K562 (cell line): ENCODE data around the gene ANKRD13A. TPM values are rescaled to one million over a fixed set of nuclear protein-coding genes. Genes with fewer than 3 reads are reported as not detected.

Source experiments
- ATAC-seq: fragments of 200-7000 bp; cut with Tn5 transposase; 3 replicates; pipeline ENCODE4 v1.9.1; 2020; ENCODE audit warnings: moderate library complexity
- BruUV-seq: library from RNA; stranded (reverse); fragments of 400-500 nt; replicated peaks from 2 replicates; lab custom pipeline; 2021; lab: Mats Ljungman, UMichigan
- CTCF ChIA-PET: fragments of 300-600 bp; formaldehyde crosslinking; extraction: SDS; loops from one replicate; lab custom pipeline; 2021; ENCODE audit warnings: low intra/inter-chr PET ratio; lab: Yijun Ruan, JAX
- POLR2A ChIA-PET: fragments of 300-600, 350-650 bp; sonication (Branson Sonifier 250); formaldehyde crosslinking; extraction: SDS; loops from one replicate; lab custom pipeline; 2021; ENCODE audit warnings: antibody characterized with exemption, inconsistent platforms; lab: Yijun Ruan, JAX
- DNase-seq, 4 experiments: peaks; one replicate each; pipeline versions ENCODE4 v3.0.0 to v3.0.0-alpha.2; 2011 to 2018; ENCODE audit warnings: low spot score in 3 of 4, mixed read lengths in 3 of 4; ENCODE audit errors: extremely low read depth in 1 of 4
- FAIRE-seq: peaks from 2 replicates; lab custom pipeline; 2011; peaks lifted over from hg19 to GRCh38; lab: Jason Lieb, UNC
- H2AFZ ChIP-seq: 2 replicates; pipeline ENCODE4 v1.6.0; 2011; ENCODE audit warnings: low read depth, low read length, control low read depth, inconsistent platforms
- H3K27ac ChIP-seq: fragments of 200-600 bp; 3 replicates; pipeline ENCODE4 v1.8.0; 2011; ENCODE audit warnings: low read depth, mild to moderate bottlenecking, control low read depth, inconsistent platforms, low read length, moderate library complexity, mixed read lengths; ENCODE audit errors: extremely low read depth
- H3K27me3 ChIP-seq, 2 experiments: fragments of 300-600 bp in 1 of 2; 2 replicates in 1 of 2; 3 replicates in 1 of 2; pipeline versions ENCODE4 v1.6.0 to v1.8.0; 2011; ENCODE audit warnings: inconsistent platforms in 2 of 2, low read length in 2 of 2, mild to moderate bottlenecking in 1 of 2, mixed read lengths in 1 of 2, moderate library complexity in 1 of 2; ENCODE audit not compliant: control insufficient read depth in 2 of 2, insufficient read depth in 2 of 2
- H3K36me3 ChIP-seq: fragments of 300-600 bp; 3 replicates; pipeline ENCODE4 v1.8.0; 2011; ENCODE audit warnings: mild to moderate bottlenecking, low read length, inconsistent platforms; ENCODE audit not compliant: control insufficient read depth, insufficient read depth
- H3K4me1 ChIP-seq, 2 experiments: fragments of 200-600 bp in 1 of 2; replicated peaks in 1 of 2; 2 replicates in 1 of 2; 3 replicates in 1 of 2; pipeline versions ENCODE4 v1.5.1 to v1.8.0; 2011; ENCODE audit warnings: inconsistent platforms in 2 of 2, low read length in 2 of 2, mild to moderate bottlenecking in 1 of 2, mixed read lengths in 1 of 2, moderate library complexity in 1 of 2; ENCODE audit not compliant: control insufficient read depth in 2 of 2, insufficient read depth in 2 of 2
- H3K4me2 ChIP-seq: 2 replicates; pipeline ENCODE4 v1.6.1; 2011; ENCODE audit warnings: low read length, control low read depth, inconsistent platforms, mixed read lengths; ENCODE audit not compliant: insufficient read depth
- H3K4me3 ChIP-seq: fragments of 200-600 bp; sonication (generic), shearing (Covaris generic); 2 replicates; pipeline ENCODE4 v1.5.1; 2016; ENCODE audit warnings: control low read depth, inconsistent platforms
- H3K79me2 ChIP-seq: fragments of 200-600 bp; 3 replicates; pipeline ENCODE4 v1.8.0; 2011; ENCODE audit warnings: low read length, inconsistent platforms; ENCODE audit not compliant: control insufficient read depth, insufficient read depth
- H3K9ac ChIP-seq, 2 experiments: 2 replicates each; pipeline versions ENCODE4 v1.6.0 to v1.6.1; 2011; ENCODE audit warnings: low read depth in 2 of 2, low read length in 2 of 2, control low read depth in 1 of 2, inconsistent platforms in 1 of 2, mild to moderate bottlenecking in 1 of 2, mixed read lengths in 1 of 2; ENCODE audit not compliant: insufficient read depth in 1 of 2
- H3K9me1 ChIP-seq: one replicate; pipeline ENCODE4 v1.6.0; 2011; ENCODE audit warnings: inconsistent platforms, mild to moderate bottlenecking, low read length, moderate library complexity; ENCODE audit not compliant: control insufficient read depth, insufficient read depth
- H3K9me3 ChIP-seq: replicated peaks from 2 replicates; pipeline ENCODE4 v1.5.1; 2011; ENCODE audit warnings: low read depth, low read length, inconsistent platforms; ENCODE audit not compliant: control insufficient read depth, insufficient read depth
- H4K20me1 ChIP-seq: replicated peaks from 2 replicates; pipeline ENCODE4 v1.6.1; 2011; ENCODE audit warnings: low read length, inconsistent platforms, mixed read lengths; ENCODE audit not compliant: control insufficient read depth, insufficient read depth
- ATF1 ChIP-seq, 2 experiments: fragments of 450-650 bp in 1 of 2; IDR thresholded peaks; 2 replicates each; pipeline ENCODE4 v1.6.1; 2016; ENCODE audit warnings: missing compliant biosample characterization in 1 of 2, missing genetic modification characterization in 1 of 2
- CBFA2T3 ChIP-seq: fragments of 450-650 bp; IDR thresholded peaks from 2 replicates; pipeline ENCODE4 v1.6.1; 2017
- CEBPB ChIP-seq: fragments of 450-650 bp; IDR thresholded peaks from 2 replicates; pipeline ENCODE4 v1.6.1; 2016; ENCODE audit warnings: missing genetic modification characterization, missing compliant biosample characterization
- FOS ChIP-seq: IDR thresholded peaks from 3 replicates; pipeline ENCODE4 v1.6.1; 2011; ENCODE audit not compliant: insufficient read length; ENCODE audit errors: extremely low read depth
- FOXP1 ChIP-seq: sonication (generic); formaldehyde crosslinking; IDR thresholded peaks from 2 replicates; pipeline ENCODE4 v1.8.0; 2022; ENCODE audit warnings: mild to moderate bottlenecking, missing genetic modification reagents
- GABPA ChIP-seq: fragments of 200-800 bp; sonication (Bioruptor generic); conservative IDR thresholded peaks from 2 replicates; pipeline ENCODE4 v1.6.1; 2016; ENCODE audit warnings: low read depth, missing genetic modification characterization, missing compliant biosample characterization
- GTF2F1 ChIP-seq: IDR thresholded peaks from 2 replicates; pipeline ENCODE4 v1.6.1; 2011; ENCODE audit warnings: low read depth, low read length, improper control_type of control experiment
- HDAC1 ChIP-seq, 2 experiments: fragments of 450-650 bp; IDR thresholded peaks; 2 replicates each; pipeline ENCODE4 v1.6.1; 2016 to 2017; ENCODE audit warnings: inconsistent platforms in 1 of 2, mild to moderate bottlenecking in 1 of 2, moderate library complexity in 1 of 2
- HDAC3 ChIP-seq: fragments of 450-650 bp; IDR thresholded peaks from 2 replicates; pipeline ENCODE4 v1.6.1; 2018; ENCODE audit warnings: borderline replicate concordance, mild to moderate bottlenecking, moderate library complexity; ENCODE audit not compliant: partially characterized antibody
- HDGF ChIP-seq: fragments of 450-650 bp; IDR thresholded peaks from 2 replicates; pipeline ENCODE4 v1.6.1; 2016
- MEF2D ChIP-seq: conservative IDR thresholded peaks from 2 replicates; pipeline ENCODE4 v1.6.1; 2016; ENCODE audit warnings: low read depth, missing genetic modification characterization, missing compliant biosample characterization
- PHB ChIP-seq: fragments of 250-450 bp; sonication (Bioruptor Pico); IDR thresholded peaks from 2 replicates; pipeline ENCODE4 v1.5.0; 2021
- STAT5A ChIP-seq: IDR thresholded peaks from 2 replicates; pipeline ENCODE4 v1.6.1; 2012; ENCODE audit warnings: low read length, inconsistent platforms, borderline replicate concordance
- ZNF354B ChIP-seq: fragments of 250-450 bp; sonication (Bioruptor Pico); IDR thresholded peaks from 2 replicates; pipeline ENCODE4 v1.4.0; 2020
- ZNF445 ChIP-seq: fragments of 250-450 bp; sonication (Bioruptor Pico); IDR thresholded peaks from 2 replicates; pipeline ENCODE4 v1.4.0; 2020; ENCODE audit warnings: low read depth, mild to moderate bottlenecking, moderate library complexity
- WGBS: fragments of 100-300 bp; shearing (Covaris generic); methylation state at CpG from one replicate; pipeline ENCODE4 v1.1.6; 2016; ENCODE audit warnings: low coverage, mixed read lengths; ENCODE audit not compliant: insufficient coverage; ENCODE audit errors: missing lambda C conversion rate; 5-methylcytosine and 5-hydroxymethylcytosine counted together
- in situ Hi-C: fragments of 300-500 bp; cut with MboI; formaldehyde crosslinking; loops from 4 replicates; pipeline ENCODE4 v1.15.0; 2018; ENCODE audit warnings: inconsistent platforms, mixed read lengths
- intact Hi-C: fragments of 100-400 bp; cut with micrococcal nuclease; formaldehyde crosslinking; loops from 2 replicates; pipeline ENCODE4 v1.14.2; 2022
- polyA plus RNA-seq, 8 experiments: library from polyadenylated mRNA; depleted of rRNA in 4 of 8; stranded (reverse) in 5 of 8; unstranded in 3 of 8; fragments of >200 nt; fragmentation: Nextera tagmentation in 2 of 8; fragmentation: Illumina TruSeq in 1 of 8; extraction: Ambion mirVana in 2 of 8; extraction: Trizol in 1 of 8; gene quantifications; 2 replicates each; pipeline versions ENCODE4 v1.2.1 to v1.2.3, GENCODE V29; 2011 to 2014; ENCODE audit warnings: inconsistent platforms in 1 of 8, missing spikeins in 1 of 8
- total RNA-seq, 7 experiments: library from RNA; depleted of rRNA in 6 of 7; stranded (reverse); fragments of >200 nt in 6 of 7; fragmentation: Illumina TruSeq in 2 of 7; extraction: Trizol in 2 of 7; gene quantifications; 2 replicates each; pipeline versions ENCODE4 v1.2.1 to v1.2.3, GENCODE V29; 2011 to 2021; ENCODE audit warnings: low replicate concordance in 1 of 7
- TF ChIP-seq, protein P1 (sequence below): sonication (generic); IDR thresholded peaks from 2 replicates; pipeline ENCODE4 v1.6.1; 2016
- TF ChIP-seq, protein P2 (sequence below): fragments of 450-650 bp; formaldehyde crosslinking; IDR thresholded peaks from 2 replicates; pipeline ENCODE4 v1.4.0; 2022; ENCODE audit warnings: mild to moderate bottlenecking, moderate library complexity
- TF ChIP-seq, protein P3 (sequence below): fragments of 450-650 bp; formaldehyde crosslinking; IDR thresholded peaks from 2 replicates; pipeline ENCODE4 v1.4.0; 2020; ENCODE audit warnings: mild to moderate bottlenecking, moderate library complexity
- TF ChIP-seq, protein P4 (sequence below): fragments of 450-650 bp; IDR thresholded peaks from 2 replicates; pipeline ENCODE4 v1.6.1; 2016; ENCODE audit warnings: missing biosample characterization, missing genetic modification characterization

The ANKRD13A gene
- total and polyA plus RNA-seq, 9 of the 15 experiments (the other 6 are each of a cell fraction or from before 2014, with no cell fraction given): 5.0 to 55.0 (median 41.5) TPM

DNA sequence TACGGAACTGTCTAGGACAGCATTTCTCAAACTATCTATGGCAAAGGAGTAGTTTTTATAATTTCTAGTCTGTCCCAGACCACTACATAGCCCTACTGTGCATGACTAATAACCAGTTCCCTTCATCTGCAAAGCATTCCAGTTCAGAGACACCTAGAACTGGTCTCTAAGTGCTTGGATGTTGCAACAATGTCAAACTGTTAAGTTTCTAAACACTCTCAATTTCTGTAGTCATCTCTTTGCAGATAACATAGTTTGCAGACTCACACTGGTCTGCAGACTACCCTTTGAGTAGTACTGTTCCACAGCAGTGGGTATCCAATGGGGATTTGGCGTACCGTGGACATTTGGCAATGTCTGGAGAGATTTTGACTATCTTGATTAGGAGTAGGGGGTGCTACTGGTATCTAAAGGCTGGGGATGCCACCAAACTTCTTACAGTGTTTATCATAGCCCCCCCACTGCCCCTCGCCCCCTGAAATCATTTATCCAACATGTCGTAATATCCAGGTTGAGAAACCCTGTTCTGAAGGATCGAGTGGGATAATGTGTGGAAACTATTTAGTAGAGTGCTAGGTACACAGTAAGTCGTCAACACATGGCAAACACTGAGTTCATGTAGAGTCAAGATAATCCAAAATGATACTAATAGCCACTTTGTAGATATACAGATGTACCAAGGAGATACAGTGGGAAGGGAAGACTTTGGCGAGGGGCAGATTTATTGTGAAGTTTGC is 47.4 kb downstream of the ANKRD13A start:
- Histone ChIP-seq H3K4me3 (peak overlapping the region; percentile 60; the same call in 1 of the 2 replicates), H3K9me3 (no peaks in the 10 kb centered on the region), H4K20me1 (no peaks in the 10 kb centered on the region), H3K9me1 (no peaks in the 10 kb centered on the region), H3K4me2 (peak overlapping the region; percentile 90), H3K27me3 (no peaks in the 10 kb centered on the region), H3K4me1 (peaks cover 14 to 16% of the 10 kb centered on the region in 2 experiments), H3K27ac (no peak overlapping the region; the same call in 2 of the 3 replicates), H2AFZ (no peak overlapping the region), H3K79me2 (peaks cover 19% of the 10 kb centered on the region), H3K9ac (peak overlapping the region in 1 of 2 experiments; percentile 59; a peak in 1 of 4 replicates), H3K36me3 (peaks cover 16% of the 10 kb centered on the region; the same call in 1 of the 3 replicates)
- 59% methylated on average over 8 of the region's 8 CpGs for WGBS
- POLR2A ChIA-PET: interaction anchor here (0.5 to 1.2 kb wide), 2 partner anchors 8 to 234 kb away, joined by 3 read pairs; no protein-coding TSS in a partner anchor
- FAIRE-seq (no peak), ATAC-seq (no peak), DNase-seq (peak in 1 of 4 experiments; percentile 13)
- BruUV-seq: no TSS peak
- in situ Hi-C loops: no loop called here
- intact Hi-C loops: loop anchor here (5.0 kb wide), 1 partner anchor 51 kb away; no protein-coding TSS in a partner anchor
- CTCF ChIA-PET: interaction anchor here (0.6 kb wide), 1 partner anchor 15 kb away, joined by 3 read pairs; no protein-coding TSS in a partner anchor
- TF ChIP-seq, protein P1, sequence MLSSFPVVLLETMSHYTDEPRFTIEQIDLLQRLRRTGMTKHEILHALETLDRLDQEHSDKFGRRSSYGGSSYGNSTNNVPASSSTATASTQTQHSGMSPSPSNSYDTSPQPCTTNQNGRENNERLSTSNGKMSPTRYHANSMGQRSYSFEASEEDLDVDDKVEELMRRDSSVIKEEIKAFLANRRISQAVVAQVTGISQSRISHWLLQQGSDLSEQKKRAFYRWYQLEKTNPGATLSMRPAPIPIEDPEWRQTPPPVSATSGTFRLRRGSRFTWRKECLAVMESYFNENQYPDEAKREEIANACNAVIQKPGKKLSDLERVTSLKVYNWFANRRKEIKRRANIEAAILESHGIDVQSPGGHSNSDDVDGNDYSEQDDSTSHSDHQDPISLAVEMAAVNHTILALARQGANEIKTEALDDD: peak; percentile 30; the same call in 1 of the 2 replicates
- TF ChIP-seq FOS (no peak), HDAC1 (IDR thresholded peaks at IDR 0.05) (no peak), CBFA2T3 (no peak), GABPA (tag) (no peak), FOXP1 (CRISPR knock-in tag) (no peak), GTF2F1 (no peak), CEBPB (peak; percentile 95), STAT5A (no peak), MEF2D (tag) (no peak), ZNF354B (CRISPR knock-in tag) (no peak), PHB (no peak), ZNF445 (peak; percentile 41; the same call in 1 of the 2 replicates), ATF1 (CRISPR knock-in tag; IDR thresholded peaks at IDR 0.05) (no peak), ATF1 (tag; IDR thresholded peaks at IDR 0.05) (no peak), HDGF (no peak), HDAC3 (no peak)
- TF ChIP-seq, protein P2, sequence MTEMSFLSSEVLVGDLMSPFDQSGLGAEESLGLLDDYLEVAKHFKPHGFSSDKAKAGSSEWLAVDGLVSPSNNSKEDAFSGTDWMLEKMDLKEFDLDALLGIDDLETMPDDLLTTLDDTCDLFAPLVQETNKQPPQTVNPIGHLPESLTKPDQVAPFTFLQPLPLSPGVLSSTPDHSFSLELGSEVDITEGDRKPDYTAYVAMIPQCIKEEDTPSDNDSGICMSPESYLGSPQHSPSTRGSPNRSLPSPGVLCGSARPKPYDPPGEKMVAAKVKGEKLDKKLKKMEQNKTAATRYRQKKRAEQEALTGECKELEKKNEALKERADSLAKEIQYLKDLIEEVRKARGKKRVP: 0 out of 2 replicates have a peak, but pooled peaks have one; percentile 5
- TF ChIP-seq, protein P3, sequence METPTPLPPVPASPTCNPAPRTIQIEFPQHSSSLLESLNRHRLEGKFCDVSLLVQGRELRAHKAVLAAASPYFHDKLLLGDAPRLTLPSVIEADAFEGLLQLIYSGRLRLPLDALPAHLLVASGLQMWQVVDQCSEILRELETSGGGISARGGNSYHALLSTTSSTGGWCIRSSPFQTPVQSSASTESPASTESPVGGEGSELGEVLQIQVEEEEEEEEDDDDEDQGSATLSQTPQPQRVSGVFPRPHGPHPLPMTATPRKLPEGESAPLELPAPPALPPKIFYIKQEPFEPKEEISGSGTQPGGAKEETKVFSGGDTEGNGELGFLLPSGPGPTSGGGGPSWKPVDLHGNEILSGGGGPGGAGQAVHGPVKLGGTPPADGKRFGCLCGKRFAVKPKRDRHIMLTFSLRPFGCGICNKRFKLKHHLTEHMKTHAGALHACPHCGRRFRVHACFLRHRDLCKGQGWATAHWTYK (CRISPR knock-in tag): no peak
- TF ChIP-seq, protein P4, sequence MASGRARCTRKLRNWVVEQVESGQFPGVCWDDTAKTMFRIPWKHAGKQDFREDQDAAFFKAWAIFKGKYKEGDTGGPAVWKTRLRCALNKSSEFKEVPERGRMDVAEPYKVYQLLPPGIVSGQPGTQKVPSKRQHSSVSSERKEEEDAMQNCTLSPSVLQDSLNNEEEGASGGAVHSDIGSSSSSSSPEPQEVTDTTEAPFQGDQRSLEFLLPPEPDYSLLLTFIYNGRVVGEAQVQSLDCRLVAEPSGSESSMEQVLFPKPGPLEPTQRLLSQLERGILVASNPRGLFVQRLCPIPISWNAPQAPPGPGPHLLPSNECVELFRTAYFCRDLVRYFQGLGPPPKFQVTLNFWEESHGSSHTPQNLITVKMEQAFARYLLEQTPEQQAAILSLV (tag): 0 out of 2 replicates have a peak, but pooled peaks have one; percentile 18
